ENCODE measurements around the gene CTNNA3.

CTNNA3 gene

GRCh38 chr10:66925896-66926715, 769.9 kb downstream of the CTNNA3 start, which contains the start of gene LRRTM3:
Gene LRRTM3, plus strand, starts transcription at chr10:66926036.
- DNase-seq: peak; percentile 8

- no peak for DNase-seq
Observed at GRCh38 chr10:66925373-66925772, 770.6 kb downstream of the CTNNA3 start.

GRCh38 chr10:66924674-66925345, 771.2 kb downstream of the CTNNA3 start:
- DNase-seq: no peak

- no peak for DNase-seq
Observed at GRCh38 chr10:66919248-66919647, 776.7 kb downstream of the CTNNA3 start.

- no peak for DNase-seq
Observed at GRCh38 chr10:66917104-66917503, 778.9 kb downstream of the CTNNA3 start.

- DNase-seq: no peak
Observed at GRCh38 chr10:66916030-66916429, 780.0 kb downstream of the CTNNA3 start.

GRCh38 chr10:66910671-66911070, 785.3 kb downstream of the CTNNA3 start:
- no peak for DNase-seq

GRCh38 chr10:66892871-66893270, 803.1 kb downstream of the CTNNA3 start:
- DNase-seq: no peak

- DNase-seq: no peak
Observed at GRCh38 chr10:66888237-66888636, 807.8 kb downstream of the CTNNA3 start.

GRCh38 chr10:66886848-66887247, 809.1 kb downstream of the CTNNA3 start:
- DNase-seq: no peak

GRCh38 chr10:66882271-66882670, 813.7 kb downstream of the CTNNA3 start:
- DNase-seq: no peak

- DNase-seq: no peak
Observed at GRCh38 chr10:66881814-66882213, 814.2 kb downstream of the CTNNA3 start.

GRCh38 chr10:66880826-66881225, 815.2 kb downstream of the CTNNA3 start:
- DNase-seq: no peak

GRCh38 chr10:66880292-66880691, 815.7 kb downstream of the CTNNA3 start:
- DNase-seq: no peak

GRCh38 chr10:66877361-66877760, 818.6 kb downstream of the CTNNA3 start:
- no peak for DNase-seq

GRCh38 chr10:66869635-66870034, 826.4 kb downstream of the CTNNA3 start:
- no peak for DNase-seq

- DNase-seq: no peak
Observed at GRCh38 chr10:66862687-66863258, 833.2 kb downstream of the CTNNA3 start.

GRCh38 chr10:66860376-66860945, 835.5 kb downstream of the CTNNA3 start:
- no peak for DNase-seq

GRCh38 chr10:66852811-66853210, 843.2 kb downstream of the CTNNA3 start:
- no peak for DNase-seq

GRCh38 chr10:66848856-66849255, 847.1 kb downstream of the CTNNA3 start:
- DNase-seq: no peak

GRCh38 chr10:66844176-66844942, 851.6 kb downstream of the CTNNA3 start:
- no peak for DNase-seq

- DNase-seq: no peak
Observed at GRCh38 chr10:66843396-66843795, 852.6 kb downstream of the CTNNA3 start.

- no peak for DNase-seq
Observed at GRCh38 chr10:66842867-66843266, 853.1 kb downstream of the CTNNA3 start.

All from CD4-positive, alpha-beta T cell treated with Interleukin-12 subunit alpha and Interleukin-12 subunit beta, for 1 hour (primary cell).